ENCODE results near the gene ZBTB37. TPM values are rescaled to one million over a fixed set of nuclear protein-coding genes. Genes with fewer than 3 reads are reported as not detected.

The ZBTB37 gene
- total and polyA plus RNA-seq, 2 of the 4 experiments (the other 2 are of a cell fraction): 1.0 to 13.1 TPM

DNA sequence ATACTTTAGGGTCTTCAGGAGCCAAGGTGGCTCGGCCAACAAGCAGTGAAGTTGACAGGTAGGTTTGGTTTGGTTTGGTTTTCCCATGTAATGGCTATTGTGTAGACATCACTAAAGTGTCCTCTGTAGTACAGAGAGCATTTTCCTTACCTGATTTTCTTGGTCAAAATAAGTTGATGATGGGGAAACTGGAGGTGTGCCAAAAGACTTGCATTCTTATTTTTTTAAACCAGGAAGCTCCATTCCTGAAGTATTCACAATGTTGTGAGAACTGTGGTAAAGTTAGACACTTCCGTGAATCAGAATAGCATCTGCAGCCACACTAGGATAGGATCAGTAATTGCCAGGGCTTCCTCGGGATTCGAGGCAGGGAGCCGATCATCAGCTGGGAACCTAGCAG, 2.9 kb downstream of the ZBTB37 start:
- Histone ChIP-seq H4K8ac (ENCODE audit: low read depth in 2 of 2, low read length in 2 of 2) (no peak overlapping the region), H3K79me1 (ENCODE audit: low read depth in 1 of 2, low read length in 2 of 2) (peaks cover 3 to 40% of the 10 kb centered on the region in 2 experiments; a peak in 3 of 4 replicates), H4K20me1 (ENCODE audit: insufficient read depth, low read length) (peaks cover 17% of the 10 kb centered on the region), H3K4me2 (ENCODE audit: low read depth, low read length) (no peak overlapping the region), H4K5ac (ENCODE audit: low read depth, low read length) (no peak overlapping the region), H3K4ac (ENCODE audit: low read depth, low read length) (no peak overlapping the region), H3K27me3 (ENCODE audit: control insufficient read depth, insufficient read depth, low read length) (no peaks in the 10 kb centered on the region), H2AK5ac (ENCODE audit: low read depth, low read length) (no peak overlapping the region), H3K4me3 (ENCODE audit: insufficient read depth, low read depth, low read length) (no peak overlapping the region), H3K9me1 (ENCODE audit: insufficient read depth, low read length) (no peaks in the 10 kb centered on the region), H3K36me3 (ENCODE audit: control insufficient read depth, insufficient read depth, low read length) (peaks cover 26% of the 10 kb centered on the region), H3K56ac (ENCODE audit: extremely low read depth, insufficient read depth, low read length) (no peak overlapping the region), H2BK5ac (ENCODE audit: low read depth, low read length, poor library complexity, severe bottlenecking) (no peak overlapping the region), H2BK120ac (ENCODE audit: low read depth, low read length) (no peak overlapping the region), H3K18ac (ENCODE audit: low read depth, low read length) (no peak overlapping the region), H3K14ac (replicated peaks; ENCODE audit: low read depth, low read length) (no peak overlapping the region), H3K27ac (ENCODE audit: insufficient read depth, low read length) (no peak overlapping the region), H2AK9ac (replicated peaks; ENCODE audit: low read depth, low read length, poor library complexity) (no peak overlapping the region), H2BK20ac (ENCODE audit: low read depth, low read length) (no peak overlapping the region), H3K9ac (ENCODE audit: low read depth, low read length) (no peak overlapping the region), H3K23ac (ENCODE audit: low read depth, low read length) (no peak overlapping the region), H4K91ac (ENCODE audit: insufficient read depth, low read depth, low read length) (no peak overlapping the region), H2BK15ac (ENCODE audit: low read depth, low read length) (no peak overlapping the region), H3K9me3 (ENCODE audit: control insufficient read depth, insufficient read depth, low read length) (no peaks in the 10 kb centered on the region), H3K4me1 (ENCODE audit: control insufficient read depth, insufficient read depth, low read length) (no peaks in the 10 kb centered on the region; the same call in 1 of the 2 replicates), H2AFZ (replicated peaks; ENCODE audit: low read length, poor library complexity) (no peak overlapping the region)
- POLR2A ChIA-PET (ENCODE audit: unreplicated experiment): interaction anchor here (0.6 kb wide), 1 partner anchor 80 kb away, joined by 5 read pairs; no protein-coding TSS in a partner anchor
- no TSS peak for BruUV-seq (replicated peaks)
- dilution Hi-C loops (cut with HindIII; ENCODE audit: low sequenced_read_pairs, unreplicated experiment) (no loop called here), intact Hi-C loops (cut with micrococcal nuclease) (no loop called here), in situ Hi-C loops (cut with MboI; ENCODE audit: low sequenced_read_pairs) (no loop called here)
- ATAC-seq (ENCODE audit: low read depth) (no peak), DNase-seq (no peak)
- CTCF ChIA-PET: no interaction called here
- no CpG with 5 or more reads among the region's 5 CpGs for WGBS, 2 experiments (ENCODE audit: extremely low coverage in 2 of 2, insufficient read length in 1 of 2)
- TF ChIP-seq RFX5 (IDR thresholded peaks at IDR 0.05; ENCODE audit: low read depth, low read length) (no peak), FOS (IDR thresholded peaks at IDR 0.05; ENCODE audit: low read depth, low read length) (no peak), CHD1 (IDR thresholded peaks at IDR 0.05; ENCODE audit: low read depth, low read length) (no peak), MXI1 (IDR thresholded peaks at IDR 0.05; ENCODE audit: borderline replicate concordance, low read depth, low read length) (no peak), NFE2L2 (IDR thresholded peaks at IDR 0.05; ENCODE audit: low read depth, low read length) (no peak), BHLHE40 (IDR thresholded peaks at IDR 0.05; ENCODE audit: low read depth, low read length) (no peak), MAFK (IDR thresholded peaks at IDR 0.05; ENCODE audit: low read depth, low read length) (no peak), MAZ (IDR thresholded peaks at IDR 0.05; ENCODE audit: borderline replicate concordance, low read depth, low read length) (no peak), RAD21 (IDR thresholded peaks at IDR 0.05; ENCODE audit: low read length) (no peak), RCOR1 (IDR thresholded peaks at IDR 0.05; ENCODE audit: insufficient replicate concordance, low read length) (no peak), SMC3 (IDR thresholded peaks at IDR 0.05; ENCODE audit: low read depth, low read length) (no peak), CEBPB (IDR thresholded peaks at IDR 0.05; ENCODE audit: low read depth, low read length) (no peak), POLR2A (IDR thresholded peaks at IDR 0.05; ENCODE audit: low read depth, low read length) (no peak)
- TF ChIP-seq, protein P1, sequence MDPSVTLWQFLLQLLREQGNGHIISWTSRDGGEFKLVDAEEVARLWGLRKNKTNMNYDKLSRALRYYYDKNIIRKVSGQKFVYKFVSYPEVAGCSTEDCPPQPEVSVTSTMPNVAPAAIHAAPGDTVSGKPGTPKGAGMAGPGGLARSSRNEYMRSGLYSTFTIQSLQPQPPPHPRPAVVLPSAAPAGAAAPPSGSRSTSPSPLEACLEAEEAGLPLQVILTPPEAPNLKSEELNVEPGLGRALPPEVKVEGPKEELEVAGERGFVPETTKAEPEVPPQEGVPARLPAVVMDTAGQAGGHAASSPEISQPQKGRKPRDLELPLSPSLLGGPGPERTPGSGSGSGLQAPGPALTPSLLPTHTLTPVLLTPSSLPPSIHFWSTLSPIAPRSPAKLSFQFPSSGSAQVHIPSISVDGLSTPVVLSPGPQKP (IDR thresholded peaks at IDR 0.05; ENCODE audit: borderline replicate concordance, low read depth, low read length): no peak
- TF ChIP-seq, protein P2, sequence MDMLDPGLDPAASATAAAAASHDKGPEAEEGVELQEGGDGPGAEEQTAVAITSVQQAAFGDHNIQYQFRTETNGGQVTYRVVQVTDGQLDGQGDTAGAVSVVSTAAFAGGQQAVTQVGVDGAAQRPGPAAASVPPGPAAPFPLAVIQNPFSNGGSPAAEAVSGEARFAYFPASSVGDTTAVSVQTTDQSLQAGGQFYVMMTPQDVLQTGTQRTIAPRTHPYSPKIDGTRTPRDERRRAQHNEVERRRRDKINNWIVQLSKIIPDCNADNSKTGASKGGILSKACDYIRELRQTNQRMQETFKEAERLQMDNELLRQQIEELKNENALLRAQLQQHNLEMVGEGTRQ (IDR thresholded peaks at IDR 0.05; ENCODE audit: low read depth, low read length): no peak
- TF ChIP-seq, protein P3, sequence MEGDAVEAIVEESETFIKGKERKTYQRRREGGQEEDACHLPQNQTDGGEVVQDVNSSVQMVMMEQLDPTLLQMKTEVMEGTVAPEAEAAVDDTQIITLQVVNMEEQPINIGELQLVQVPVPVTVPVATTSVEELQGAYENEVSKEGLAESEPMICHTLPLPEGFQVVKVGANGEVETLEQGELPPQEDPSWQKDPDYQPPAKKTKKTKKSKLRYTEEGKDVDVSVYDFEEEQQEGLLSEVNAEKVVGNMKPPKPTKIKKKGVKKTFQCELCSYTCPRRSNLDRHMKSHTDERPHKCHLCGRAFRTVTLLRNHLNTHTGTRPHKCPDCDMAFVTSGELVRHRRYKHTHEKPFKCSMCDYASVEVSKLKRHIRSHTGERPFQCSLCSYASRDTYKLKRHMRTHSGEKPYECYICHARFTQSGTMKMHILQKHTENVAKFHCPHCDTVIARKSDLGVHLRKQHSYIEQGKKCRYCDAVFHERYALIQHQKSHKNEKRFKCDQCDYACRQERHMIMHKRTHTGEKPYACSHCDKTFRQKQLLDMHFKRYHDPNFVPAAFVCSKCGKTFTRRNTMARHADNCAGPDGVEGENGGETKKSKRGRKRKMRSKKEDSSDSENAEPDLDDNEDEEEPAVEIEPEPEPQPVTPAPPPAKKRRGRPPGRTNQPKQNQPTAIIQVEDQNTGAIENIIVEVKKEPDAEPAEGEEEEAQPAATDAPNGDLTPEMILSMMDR (conservative IDR thresholded peaks at IDR 0.05; ENCODE audit: low read depth, low read length): no peak

Measured in IMR-90 (cell line).